HepG2 (cell line): ENCODE results near the gene RHOBTB3. TPM values are rescaled to one million over a fixed set of nuclear protein-coding genes. Genes with fewer than 3 reads are reported as not detected.

ENCODE experiments used
- ATAC-seq: fragments of 200-7000 bp; cut with Tn5 transposase; 3 replicates; pipeline ENCODE4 v1.9.1; 2020; ENCODE audit warnings: mild to moderate bottlenecking, moderate library complexity
- BruUV-seq: library from RNA; stranded (reverse); fragments of 400-500 nt; replicated peaks from 2 replicates; lab custom pipeline; 2021; lab: Mats Ljungman, UMichigan
- CTCF ChIA-PET: fragments of 300-600 bp; formaldehyde crosslinking; extraction: SDS; loops from one replicate; lab custom pipeline; 2021; ENCODE audit warnings: low total read pairs, inconsistent platforms, low intra/inter-chr PET ratio; lab: Yijun Ruan, JAX
- POLR2A ChIA-PET: fragments of 350-600 bp; sonication (Branson Sonifier 250); formaldehyde crosslinking; loops from one replicate; lab custom pipeline; 2020; ENCODE audit warnings: antibody characterized with exemption, inconsistent platforms; lab: Yijun Ruan, JAX
- DNase-seq: peaks from one replicate; pipeline ENCODE4 v3.0.0-alpha.2; 2015; ENCODE audit warnings: low spot score
- FAIRE-seq: peaks from 3 replicates; lab custom pipeline; 2011; peaks lifted over from hg19 to GRCh38; lab: Jason Lieb, UNC
- H2AFZ ChIP-seq: one replicate; pipeline ENCODE4 v1.6.1; 2011; ENCODE audit warnings: low read length, inconsistent platforms
- H3K27ac ChIP-seq: fragments of 300-600 bp; 3 replicates; pipeline ENCODE4 v1.8.0; 2011; ENCODE audit warnings: mixed run types, mild to moderate bottlenecking, mixed read lengths, low read length, inconsistent platforms; ENCODE audit not compliant: insufficient read depth; ENCODE audit errors: extremely low read length
- H3K27me3 ChIP-seq, 2 experiments: fragments of 200-600 bp in 1 of 2; 2 replicates in 1 of 2; 3 replicates in 1 of 2; pipeline versions ENCODE4 v1.6.0 to v1.8.0; 2011; ENCODE audit warnings: low read length in 2 of 2, mild to moderate bottlenecking in 2 of 2, moderate library complexity in 2 of 2, inconsistent platforms in 1 of 2; ENCODE audit not compliant: insufficient read depth in 2 of 2, control insufficient read depth in 1 of 2
- H3K36me3 ChIP-seq, 2 experiments: fragments of 200-600 bp in 1 of 2; replicated peaks in 1 of 2; 2 replicates in 1 of 2; 3 replicates in 1 of 2; pipeline versions ENCODE4 v1.5.1 to v1.8.0; 2011; ENCODE audit warnings: low read length in 2 of 2, inconsistent platforms in 1 of 2; ENCODE audit not compliant: insufficient read depth in 2 of 2, control insufficient read depth in 1 of 2
- H3K4me1 ChIP-seq: 2 replicates; pipeline ENCODE4 v1.5.1; 2012; ENCODE audit warnings: low read length, inconsistent platforms; ENCODE audit not compliant: insufficient read depth
- H3K4me2 ChIP-seq: 2 replicates; pipeline ENCODE4 v1.6.0; 2011; ENCODE audit warnings: low read depth, low read length, inconsistent platforms
- H3K4me3 ChIP-seq, 3 experiments: fragments of 200-600 bp in 1 of 3; sonication (generic), shearing (Covaris generic) in 1 of 3; replicated peaks in 1 of 3; 2 replicates each; pipeline ENCODE4 v1.5.1; 2011 to 2016; ENCODE audit warnings: low read length in 3 of 3, inconsistent platforms in 2 of 3, low read depth in 2 of 3, mild to moderate bottlenecking in 2 of 3, control low read depth in 1 of 3, mixed read lengths in 1 of 3; ENCODE audit not compliant: insufficient read depth in 1 of 3
- H3K79me2 ChIP-seq: one replicate; pipeline ENCODE4 v1.6.1; 2011; ENCODE audit warnings: low read length, inconsistent platforms; ENCODE audit not compliant: insufficient read depth
- H3K9ac ChIP-seq: 2 replicates; pipeline ENCODE4 v1.6.0; 2011; ENCODE audit warnings: mild to moderate bottlenecking, low read depth, low read length, inconsistent platforms; ENCODE audit not compliant: insufficient read depth
- H3K9me3 ChIP-seq: 2 replicates; pipeline ENCODE4 v1.5.1; 2012; ENCODE audit warnings: mild to moderate bottlenecking, low read length
- H4K20me1 ChIP-seq: 2 replicates; pipeline ENCODE4 v1.6.0; 2011; ENCODE audit warnings: inconsistent platforms, mild to moderate bottlenecking, low read length, moderate library complexity; ENCODE audit not compliant: insufficient read depth
- EHMT2 ChIP-seq: fragments of 200-600 bp; sonication (generic); IDR thresholded peaks from 2 replicates; pipeline ENCODE4 v1.7.0; 2017; ENCODE audit warnings: antibody characterized with exemption, low read depth, low read length, borderline replicate concordance
- RBAK ChIP-seq: sonication (generic); formaldehyde crosslinking; IDR thresholded peaks from 2 replicates; pipeline ENCODE4 v1.5.1; 2020; ENCODE audit warnings: mild to moderate bottlenecking, missing genetic modification reagents
- SKI ChIP-seq: fragments of 450-650 bp; IDR thresholded peaks from one replicate; pipeline ENCODE4 v1.6.1; 2018; ENCODE audit warnings: mild to moderate bottlenecking; ENCODE audit not compliant: partially characterized antibody
- TBX2 ChIP-seq: sonication (generic); formaldehyde crosslinking; IDR thresholded peaks from 2 replicates; pipeline ENCODE4 v1.5.0; 2020; ENCODE audit warnings: missing genetic modification reagents, mild to moderate bottlenecking, borderline replicate concordance
- ZSCAN29 ChIP-seq: sonication (generic); formaldehyde crosslinking; conservative IDR thresholded peaks from 2 replicates; pipeline ENCODE4 v1.4.0; 2020; ENCODE audit warnings: mild to moderate bottlenecking, missing genetic modification reagents
- ZSCAN31 ChIP-seq: sonication (generic); formaldehyde crosslinking; IDR thresholded peaks from 2 replicates; pipeline ENCODE4 v1.5.0; 2020; ENCODE audit warnings: low read depth, mild to moderate bottlenecking, missing genetic modification reagents
- WGBS: methylation state at CpG from one replicate; pipeline ENCODE4 v1.1.6; 2017; ENCODE audit warnings: low lambda C conversion rate; 5-methylcytosine and 5-hydroxymethylcytosine counted together
- in situ Hi-C: cut with HindIII; loops from 2 replicates; pipeline ENCODE4 v1.10.0; 2017; ENCODE audit warnings: low pct_unique_long_range_greater_than_20kb; ENCODE audit not compliant: extremely low pct_ligation_motif_present
- intact Hi-C: fragments of 100-400 bp; cut with micrococcal nuclease; formaldehyde crosslinking; loops from one replicate; pipeline ENCODE4 v1.10.0; 2022; ENCODE audit not compliant: unreplicated experiment
- polyA plus RNA-seq, 8 experiments: library from polyadenylated mRNA; depleted of rRNA in 3 of 8; stranded (reverse) in 7 of 8; unstranded in 1 of 8; fragments of >200 nt; fragmentation: Illumina TruSeq in 4 of 8; extraction: Trizol in 4 of 8; gene quantifications; 2 replicates each; pipeline versions ENCODE4 v1.2.1 to v1.2.3, GENCODE V29; 2011 to 2016; ENCODE audit warnings: low read depth in 4 of 8, missing spikeins in 1 of 8, mixed read lengths in 1 of 8; ENCODE audit not compliant: insufficient read depth in 1 of 8
- total RNA-seq, 5 experiments: library from RNA; depleted of rRNA; stranded (reverse); fragments of >200 nt; fragmentation: Illumina TruSeq; extraction: Trizol; gene quantifications; 2 replicates each; pipeline ENCODE4 v1.2.3, GENCODE V29; 2016; ENCODE audit warnings: low read depth in 1 of 5
- TF ChIP-seq, protein P1 (sequence below): IDR thresholded peaks from 2 replicates; pipeline ENCODE4 v1.6.1; 2016; ENCODE audit warnings: missing compliant biosample characterization, missing genetic modification reagents, borderline replicate concordance
- TF ChIP-seq, protein P2 (sequence below): sonication (generic); formaldehyde crosslinking; IDR thresholded peaks from 2 replicates; pipeline ENCODE4 v1.8.1; 2023; ENCODE audit warnings: mild to moderate bottlenecking, missing genetic modification reagents

RHOBTB3 gene
- total and polyA plus RNA-seq, 2 of the 13 experiments (the other 11 are each of a cell fraction or from before 2014, with no cell fraction given): 31.6 to 35.4 TPM

DNA sequence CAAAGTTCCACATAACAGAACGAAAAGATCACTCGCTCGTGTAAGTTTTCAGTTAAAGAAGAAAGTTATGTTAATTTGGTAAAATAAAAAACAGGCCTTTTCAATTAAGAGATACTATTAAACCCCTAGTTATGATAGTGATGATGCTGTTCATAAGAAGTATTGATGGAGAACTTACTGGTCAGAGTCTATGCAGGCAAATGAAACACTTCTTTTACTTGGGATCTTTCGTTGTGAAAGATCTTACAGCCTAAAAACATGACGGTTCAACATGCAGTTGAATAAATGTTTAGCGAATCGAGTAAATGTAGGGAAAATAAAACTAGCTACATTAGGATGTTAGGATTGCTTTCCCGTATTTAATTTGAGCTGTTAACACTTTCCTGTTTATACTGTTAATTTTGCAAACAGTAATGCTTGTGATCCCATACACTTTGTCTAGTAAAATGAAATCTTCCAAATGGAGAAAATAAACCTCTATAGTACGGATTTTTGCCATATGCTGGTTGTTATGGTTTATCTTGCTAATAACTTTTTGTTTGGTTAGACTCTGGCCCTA is 2.0 kb downstream of the RHOBTB3 start:
- ATAC-seq: no peak
- H4K20me1 ChIP-seq: no peaks in the 10 kb centered on the region
- in situ Hi-C loops (no loop called here), intact Hi-C loops (loop anchor here (5.0 kb wide), 1 partner anchor 86 kb away; the partner anchor contains the start of gene RFESD)
- no peak overlapping the region for H2AFZ ChIP-seq
- no TSS peak for BruUV-seq
- no peak overlapping the region for H3K27ac ChIP-seq
- no peaks in the 10 kb centered on the region for H3K9me3 ChIP-seq
- 96% methylated on average over 9 of the region's 9 CpGs for WGBS
- no peak overlapping the region for H3K4me3 ChIP-seq
- no peak for FAIRE-seq
- peak; percentile 61; the same call in 1 of the 2 replicates for TF ChIP-seq ZSCAN29 (CRISPR knock-in tag)
- TF ChIP-seq SKI: no peak
- TF ChIP-seq, all 625 proteins: peak for 1
- Histone ChIP-seq H3K4me2 (no peak overlapping the region; the same call in 1 of the 2 replicates), H3K9ac (no peak overlapping the region), H3K4me1 (peaks cover 60% of the 10 kb centered on the region), H3K27me3 (no peaks in the 10 kb centered on the region), H3K36me3 (peaks cover 0 to 2% of the 10 kb centered on the region in 2 experiments; a peak in 2 of 5 replicates), H3K79me2 (peaks cover 3% of the 10 kb centered on the region)
- DNase-seq: no peak
- ChIA-PET POLR2A (interaction anchor here (1.6 kb wide), 1 partner anchor 86 kb away, joined by 7 read pairs; the partner anchor contains the start of gene RFESD), CTCF (no interaction called here)

DNA sequence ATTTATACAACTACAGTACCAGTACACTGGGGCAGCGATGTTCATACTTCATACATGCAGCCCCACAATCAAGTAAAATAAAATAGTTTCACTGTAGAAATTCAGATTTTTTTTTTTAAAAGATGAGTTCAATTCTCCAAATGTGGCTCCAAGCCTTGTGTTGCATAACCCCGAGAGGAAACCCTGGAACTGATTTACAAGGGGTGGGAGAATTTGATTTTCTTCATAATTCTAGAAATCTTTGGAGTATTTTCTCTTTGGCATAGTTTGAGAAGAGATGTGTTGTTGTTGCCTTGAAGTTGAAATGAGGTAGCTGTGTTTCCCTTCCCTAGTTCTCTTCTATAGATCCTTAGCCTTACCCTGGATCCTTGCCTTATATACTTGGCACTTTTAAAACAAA is 3.1 kb downstream of the RHOBTB3 start:
- peaks cover 3% of the 10 kb centered on the region for H3K79me2 ChIP-seq
- H3K9me3 ChIP-seq: no peaks in the 10 kb centered on the region
- in situ Hi-C loops: no loop called here
- WGBS: 75% methylated on average over 2 of the region's 2 CpGs
- POLR2A ChIA-PET: interaction anchor here (1.5 kb wide), 1 partner anchor 25 kb away, joined by 6 read pairs; no protein-coding TSS in a partner anchor
- H4K20me1 ChIP-seq: no peaks in the 10 kb centered on the region
- H3K36me3 ChIP-seq: peaks cover 0 to 4% of the 10 kb centered on the region in 2 experiments; a peak in 2 of 5 replicates
- FAIRE-seq: no peak
- TF ChIP-seq, protein P1, sequence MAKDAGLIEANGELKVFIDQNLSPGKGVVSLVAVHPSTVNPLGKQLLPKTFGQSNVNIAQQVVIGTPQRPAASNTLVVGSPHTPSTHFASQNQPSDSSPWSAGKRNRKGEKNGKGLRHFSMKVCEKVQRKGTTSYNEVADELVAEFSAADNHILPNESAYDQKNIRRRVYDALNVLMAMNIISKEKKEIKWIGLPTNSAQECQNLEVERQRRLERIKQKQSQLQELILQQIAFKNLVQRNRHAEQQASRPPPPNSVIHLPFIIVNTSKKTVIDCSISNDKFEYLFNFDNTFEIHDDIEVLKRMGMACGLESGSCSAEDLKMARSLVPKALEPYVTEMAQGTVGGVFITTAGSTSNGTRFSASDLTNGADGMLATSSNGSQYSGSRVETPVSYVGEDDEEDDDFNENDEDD (CRISPR knock-in tag): no peak
- TF ChIP-seq ZSCAN31: no peak
- TF ChIP-seq RBAK (CRISPR knock-in tag): no peak
- TF ChIP-seq EHMT2: no peak
- TF ChIP-seq, protein P2, sequence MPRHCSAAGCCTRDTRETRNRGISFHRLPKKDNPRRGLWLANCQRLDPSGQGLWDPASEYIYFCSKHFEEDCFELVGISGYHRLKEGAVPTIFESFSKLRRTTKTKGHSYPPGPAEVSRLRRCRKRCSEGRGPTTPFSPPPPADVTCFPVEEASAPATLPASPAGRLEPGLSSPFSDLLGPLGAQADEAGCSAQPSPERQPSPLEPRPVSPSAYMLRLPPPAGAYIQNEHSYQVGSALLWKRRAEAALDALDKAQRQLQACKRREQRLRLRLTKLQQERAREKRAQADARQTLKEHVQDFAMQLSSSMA (CRISPR knock-in tag): no peak
- no peak for TF ChIP-seq TBX2
- TF ChIP-seq, all 625 proteins: peak for 0
- H3K27me3 ChIP-seq: no peaks in the 10 kb centered on the region
- no peak overlapping the region for H2AFZ ChIP-seq
- DNase-seq (no peak), ATAC-seq (no peak)
- CTCF ChIA-PET: no interaction called here
- no peak overlapping the region for H3K9ac ChIP-seq
- no peak overlapping the region for H3K27ac ChIP-seq
- intact Hi-C loops: loop anchor here (5.0 kb wide), 1 partner anchor 87 kb away; the partner anchor contains the start of gene RFESD
- no peak overlapping the region for H3K4me2 ChIP-seq
- H3K4me1 ChIP-seq: peaks cover 50% of the 10 kb centered on the region
- BruUV-seq: no TSS peak
- no peak overlapping the region for H3K4me3 ChIP-seq
